Measurements from ENCODE around the gene RNF145. TPM values are rescaled to one million over a fixed set of nuclear protein-coding genes. Genes with fewer than 3 reads are reported as not detected.
"Not testable (repeated sequence)": the region's sequence is repeated elsewhere in the genome, so short reads cannot be mapped to it uniquely, and the experiment has no call there.

The RNF145 gene
- total and polyA plus RNA-seq, 2 donors = 47.6 to 64.6 TPM

DNA sequence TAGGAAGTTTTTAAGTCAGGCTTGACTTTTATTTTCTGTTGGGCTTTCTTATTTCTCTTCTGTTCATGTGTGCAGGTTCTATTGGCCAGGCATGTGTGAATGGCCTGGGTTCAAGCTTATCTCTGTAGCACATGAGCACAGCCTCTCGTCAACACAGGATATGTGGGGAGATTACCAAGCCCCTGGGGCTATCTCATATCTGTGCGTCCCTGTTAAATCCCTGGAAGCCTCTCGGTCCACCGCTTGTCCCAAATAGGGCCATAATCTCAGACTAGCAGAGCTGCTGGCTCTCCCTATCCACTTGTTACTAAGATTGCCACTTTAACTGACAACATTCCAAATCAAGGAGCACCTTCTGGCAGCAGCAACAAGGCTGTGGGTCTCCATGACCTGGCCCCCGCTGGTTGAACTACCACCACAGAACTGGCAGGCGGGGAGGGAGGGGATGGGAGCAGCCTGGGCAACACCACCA, 81.2 kb downstream of the RNF145 start:
- 81% methylated on average over 6 of the region's 6 CpGs for WGBS

DNA sequence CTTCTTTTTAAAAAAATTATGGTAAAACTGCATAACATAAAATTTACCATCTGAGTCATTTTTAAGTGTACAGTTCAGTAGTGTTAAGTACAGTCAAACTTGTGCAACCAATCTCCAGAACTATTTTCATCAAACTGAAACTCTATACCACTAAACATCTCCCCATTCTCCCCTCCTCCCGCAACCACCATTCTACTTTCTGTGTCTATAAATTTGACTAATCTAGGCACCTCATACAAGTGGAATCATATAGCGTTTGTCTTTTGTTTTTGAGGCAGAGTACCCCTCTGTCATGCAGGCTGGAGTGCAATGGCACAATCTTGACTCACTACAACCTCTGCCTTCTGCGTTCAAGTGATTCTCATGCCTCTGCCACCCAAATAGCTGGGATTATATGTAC, 85.7 kb downstream of the RNF145 start:
- DNase-seq (ENCODE audit: extremely low spot score) = no peak
- Histone ChIP-seq H3K36me3 (ENCODE audit: insufficient read depth) (no peaks in the 10 kb centered on the region), H3K27ac (ENCODE audit: low read depth) (no peak overlapping the region), H3K4me3 (ENCODE audit: low read depth, low read length) (no peak overlapping the region), H3K4me1 (ENCODE audit: insufficient read depth) (no peaks in the 10 kb centered on the region)
- WGBS = 90% methylated on average over 3 of the region's 3 CpGs

More for the DNA sequence above, 81.2 kb downstream of the RNF145 start:
- Histone ChIP-seq H3K36me3 (ENCODE audit: insufficient read depth) (no peaks in the 10 kb centered on the region), H3K4me3 (ENCODE audit: low read depth, low read length) (no peak overlapping the region), H3K4me1 (ENCODE audit: insufficient read depth) (no peaks in the 10 kb centered on the region), H3K27ac (ENCODE audit: low read depth) (no peak overlapping the region)
- DNase-seq (ENCODE audit: extremely low spot score) = no peak

- no peak for DNase-seq (ENCODE audit: extremely low spot score)
- 69% methylated on average over 2 of the region's 2 CpGs for WGBS
- no peak overlapping the region for H3K4me3 ChIP-seq (ENCODE audit: low read depth, low read length)
These were observed 86.2 kb downstream of the RNF145 start for GRCh38 chr5:159123189-159123588.

GRCh38 chr5:159121061-159121460, 88.3 kb downstream of the RNF145 start:
- no peak overlapping the region for H3K4me3 ChIP-seq (ENCODE audit: low read depth, low read length)
- DNase-seq (ENCODE audit: extremely low spot score) = no peak
- no peaks in the 10 kb centered on the region for H3K4me1 ChIP-seq (ENCODE audit: insufficient read depth)
- H3K27ac ChIP-seq (ENCODE audit: low read depth) = no peak overlapping the region
- 89% methylated on average over 3 of the region's 3 CpGs for WGBS
- no peaks in the 10 kb centered on the region for H3K36me3 ChIP-seq (ENCODE audit: insufficient read depth)

More at GRCh38 chr5:159123189-159123588, 86.2 kb downstream of the RNF145 start:
- H3K36me3 ChIP-seq (ENCODE audit: insufficient read depth) = no peaks in the 10 kb centered on the region
- no peak overlapping the region for H3K27ac ChIP-seq (ENCODE audit: low read depth)
- no peaks in the 10 kb centered on the region for H3K4me1 ChIP-seq (ENCODE audit: insufficient read depth)

GRCh38 chr5:159120446-159120845, 88.9 kb downstream of the RNF145 start:
- Histone ChIP-seq H3K36me3 (ENCODE audit: insufficient read depth) (no peaks in the 10 kb centered on the region), H3K4me1 (ENCODE audit: insufficient read depth) (no peaks in the 10 kb centered on the region), H3K4me3 (ENCODE audit: low read depth, low read length) (no peak overlapping the region), H3K27ac (ENCODE audit: low read depth) (no peak overlapping the region)
- WGBS = 74% methylated on average over 4 of the region's 4 CpGs
- no peak for DNase-seq (ENCODE audit: extremely low spot score)

- DNase-seq (ENCODE audit: extremely low spot score); H3K27ac ChIP-seq (ENCODE audit: low read depth); H3K36me3 ChIP-seq (ENCODE audit: insufficient read depth); H3K4me3 ChIP-seq (ENCODE audit: low read depth, low read length); H3K4me1 ChIP-seq (ENCODE audit: insufficient read depth): not testable (repeated sequence)
- WGBS = 73% methylated on average over 4 of the region's 4 CpGs
These were observed 89.5 kb downstream of the RNF145 start for GRCh38 chr5:159119842-159120241.

- not testable (repeated sequence) for H3K36me3 ChIP-seq (ENCODE audit: insufficient read depth); H3K4me3 ChIP-seq (ENCODE audit: low read depth, low read length); DNase-seq (ENCODE audit: extremely low spot score); H3K27ac ChIP-seq (ENCODE audit: low read depth); H3K4me1 ChIP-seq (ENCODE audit: insufficient read depth)
- 97% methylated on average over 39 of the region's 39 CpGs for WGBS
These were observed 90.2 kb downstream of the RNF145 start for GRCh38 chr5:159118958-159119659.

GRCh38 chr5:159113405-159113804, 95.9 kb downstream of the RNF145 start:
- DNase-seq (ENCODE audit: extremely low spot score) = no peak
- H3K27ac ChIP-seq (ENCODE audit: low read depth) = no peak overlapping the region

GRCh38 chr5:159112436-159112835, 96.9 kb downstream of the RNF145 start:
- no peak overlapping the region for H3K27ac ChIP-seq (ENCODE audit: low read depth)
- DNase-seq (ENCODE audit: extremely low spot score) = no peak
- WGBS = 95% methylated on average over 2 of the region's 2 CpGs
- no peaks in the 10 kb centered on the region for H3K36me3 ChIP-seq (ENCODE audit: insufficient read depth)
- no peak overlapping the region for H3K4me3 ChIP-seq (ENCODE audit: low read depth, low read length)
- no peaks in the 10 kb centered on the region for H3K4me1 ChIP-seq (ENCODE audit: insufficient read depth)

More at GRCh38 chr5:159113405-159113804, 95.9 kb downstream of the RNF145 start:
- Histone ChIP-seq H3K4me1 (ENCODE audit: insufficient read depth) (no peaks in the 10 kb centered on the region), H3K4me3 (ENCODE audit: low read depth, low read length) (no peak overlapping the region), H3K36me3 (ENCODE audit: insufficient read depth) (no peaks in the 10 kb centered on the region)

Small RNAs within 50 kb of the gene (small RNA-seq; reads per million reads assigned to genes)
- gene RF00263 = not detected

Other genes starting within 250 kb of the RNF145 start
- gene EBF1, start 109.6 kb downstream of the RNF145 start, total RNA-seq = 44.1 TPM
- gene EBF1, start 109.6 kb downstream of the RNF145 start, polyA plus RNA-seq = 16.8 TPM
- 22.0 TPM for gene UBLCP1, start 53.7 kb upstream of the RNF145 start, total RNA-seq
- 19.3 TPM for gene UBLCP1, start 53.7 kb upstream of the RNF145 start, polyA plus RNA-seq
- not detected for gene IL12B, start 120.9 kb upstream of the RNF145 start, total RNA-seq
- gene IL12B, start 120.9 kb upstream of the RNF145 start, polyA plus RNA-seq = not detected